Activated B cell treated with CpG ODN at 0.5 μM for 24 hours (primary cell): ENCODE results near the gene GTF3C5. TPM values are rescaled to one million over a fixed set of nuclear protein-coding genes. Genes with fewer than 3 reads are reported as not detected.
"Not testable (repeated sequence)": the region's sequence is repeated elsewhere in the genome, so short reads cannot be mapped to it uniquely, and the experiment has no call there.

Experiments
- ATAC-seq: fragments of 200-7000 bp; cut with Tn5 transposase; one replicate; pipeline ENCODE4 v1.10.0; 2021; ENCODE audit warnings: low read depth, mild to moderate bottlenecking, moderate library complexity
- CTCF ChIA-PET: fragments of 350-600 bp; sonication (Branson Sonifier 250); formaldehyde crosslinking; loops from one replicate; lab custom pipeline; 2021; ENCODE audit warnings: antibody characterized with exemption; lab: Charles Lee
- POLR2A ChIA-PET: fragments of 350-600 bp; sonication (Branson Sonifier 250); formaldehyde crosslinking; loops from one replicate; lab custom pipeline; 2021; ENCODE audit warnings: antibody characterized with exemption; lab: Charles Lee
- DNase-seq: peaks from one replicate; pipeline ENCODE4 v3.0.0; 2022
- H3K27ac Mint-ChIP-seq: one replicate; pipeline ENCODE4 v1.8.0; 2020; ENCODE audit warnings: mixed read lengths
- H3K27me3 Mint-ChIP-seq: one replicate; pipeline ENCODE4 v1.8.0; 2021; ENCODE audit warnings: mixed read lengths
- H3K36me3 Mint-ChIP-seq: one replicate; pipeline ENCODE4 v1.8.0; 2021; ENCODE audit warnings: low read depth, mixed read lengths
- H3K4me1 Mint-ChIP-seq: one replicate; pipeline ENCODE4 v1.8.0; 2021; ENCODE audit warnings: mixed read lengths
- H3K4me3 Mint-ChIP-seq: one replicate; pipeline ENCODE4 v1.8.0; 2020; ENCODE audit warnings: mild to moderate bottlenecking, mixed read lengths
- H3K9me3 Mint-ChIP-seq: one replicate; pipeline ENCODE4 v1.8.0; 2020; ENCODE audit warnings: mixed read lengths
- CTCF ChIP-seq: fragments of 200-600 bp; IDR thresholded peaks from one replicate; pipeline ENCODE4 v1.8.0; 2022; ENCODE audit warnings: antibody characterized with exemption, mild to moderate bottlenecking
- intact Hi-C: fragments of 100-400 bp; cut with micrococcal nuclease; formaldehyde crosslinking; loops from one replicate; pipeline ENCODE4 v1.15.1; 2024
- total RNA-seq: library from RNA; stranded (reverse); gene quantifications from 2 replicates; pipeline ENCODE4 v1.2.3, GENCODE V29; 2022

The GTF3C5 gene
- total RNA-seq, 1 donor from 2014 or later = 56.6 TPM

GRCh38 chr9:133086212-133086860 is 55.5 kb downstream of the GTF3C5 start:
- H3K4me3 Mint-ChIP-seq, H3K27ac Mint-ChIP-seq, ATAC-seq, intact Hi-C loops, H3K4me1 Mint-ChIP-seq, DNase-seq, H3K27me3 Mint-ChIP-seq, POLR2A ChIA-PET, H3K9me3 Mint-ChIP-seq, H3K36me3 Mint-ChIP-seq, CTCF ChIA-PET: not testable (repeated sequence)

GRCh38 chr9:133086894-133087293 is 56.1 kb downstream of the GTF3C5 start:
- H3K27ac Mint-ChIP-seq = no peak overlapping the region
- H3K27me3 Mint-ChIP-seq = peaks cover under 1% of the 10 kb centered on the region
- CTCF ChIA-PET = no interaction called here
- H3K9me3 Mint-ChIP-seq = no peaks in the 10 kb centered on the region
- no peaks in the 10 kb centered on the region for H3K4me1 Mint-ChIP-seq
- no peak for ATAC-seq
- no peak for TF ChIP-seq CTCF
- no peaks in the 10 kb centered on the region for H3K36me3 Mint-ChIP-seq
- H3K4me3 Mint-ChIP-seq = no peak overlapping the region
- intact Hi-C loops = no loop called here
- no peak for DNase-seq
- POLR2A ChIA-PET = no interaction called here

- ATAC-seq (no peak), DNase-seq (no peak)
- intact Hi-C loops = no loop called here
- Mint-ChIP-seq H3K4me3 (no peak overlapping the region), H3K36me3 (no peaks in the 10 kb centered on the region), H3K4me1 (no peaks in the 10 kb centered on the region), H3K9me3 (no peaks in the 10 kb centered on the region), H3K27me3 (no peaks in the 10 kb centered on the region), H3K27ac (no peak overlapping the region)
- POLR2A ChIA-PET = no interaction called here
- CTCF ChIA-PET = no interaction called here
- no peak for TF ChIP-seq CTCF
Measured at GRCh38 chr9:133087429-133088145, 56.8 kb downstream of the GTF3C5 start.

GRCh38 chr9:133088146-133088750 is 57.5 kb downstream of the GTF3C5 start:
- ATAC-seq = no peak

GRCh38 chr9:133088756-133089155 is 58.0 kb downstream of the GTF3C5 start:
- intact Hi-C loops = no loop called here
- no peaks in the 10 kb centered on the region for H3K27me3 Mint-ChIP-seq
- ChIA-PET CTCF (no interaction called here), POLR2A (no interaction called here)
- TF ChIP-seq CTCF = no peak
- H3K9me3 Mint-ChIP-seq = no peaks in the 10 kb centered on the region
- no peak for ATAC-seq
- H3K36me3 Mint-ChIP-seq = no peaks in the 10 kb centered on the region
- no peaks in the 10 kb centered on the region for H3K4me1 Mint-ChIP-seq
- no peak overlapping the region for H3K27ac Mint-ChIP-seq
- no peak overlapping the region for H3K4me3 Mint-ChIP-seq
- DNase-seq = no peak

More at GRCh38 chr9:133088146-133088750, 57.5 kb downstream of the GTF3C5 start:
- Mint-ChIP-seq H3K4me1 (no peaks in the 10 kb centered on the region), H3K9me3 (no peaks in the 10 kb centered on the region), H3K4me3 (no peak overlapping the region), H3K27me3 (no peaks in the 10 kb centered on the region), H3K27ac (no peak overlapping the region), H3K36me3 (no peaks in the 10 kb centered on the region)
- DNase-seq = no peak
- POLR2A ChIA-PET = no interaction called here
- intact Hi-C loops = no loop called here
- CTCF ChIA-PET = no interaction called here
- no peak for TF ChIP-seq CTCF
